ENCODE measurements around the gene ZNF750.

GRCh38 chr17:82803606-82804005 lies 36.2 kb downstream of the ZNF750 start:
- TF ChIP-seq EZH2 (IDR thresholded peaks at IDR 0.05; ENCODE audit: borderline replicate concordance, low read depth, low read length, poor library complexity, severe bottlenecking) (no peak), CTCF (conservative IDR thresholded peaks at IDR 0.05; ENCODE audit: low read depth, low read length) (no peak)
